ENCODE results near the gene OR5T3.

Gene OR5T3

GRCh38 chr11:56292154-56292553 is 40.1 kb downstream of the OR5T3 start, which contains the start of gene OR8H1:
OR8H1 (minus strand) TSS chr11:56292254; CDS start chr11:56291062, 1,192 bp downstream.
- no peak for TF ChIP-seq CTCF (IDR thresholded peaks at IDR 0.05; ENCODE audit: insufficient read depth, missing control alignments)
- DNase-seq (ENCODE audit: insufficient read length, low spot score) (no peak), FAIRE-seq (no peak)

- TF ChIP-seq CTCF (IDR thresholded peaks at IDR 0.05; ENCODE audit: insufficient read depth, missing control alignments), result no peak
- FAIRE-seq, result no peak
- no peak for DNase-seq (ENCODE audit: insufficient read length, low spot score)
Measured at GRCh38 chr11:56296898-56297297, 44.8 kb downstream of the OR5T3 start.

Measured in D721Med (cell line).